Measurements from ENCODE around the gene KRT82. TPM values are rescaled to one million over a fixed set of nuclear protein-coding genes. Genes with fewer than 3 reads are reported as not detected.

The KRT82 gene
- total and polyA plus RNA-seq, 8 donors: not detected

GRCh38 chr12:52399756-52400155, 6.4 kb downstream of the KRT82 start:
- peaks cover 0 to 45% of the 10 kb centered on the region in 2 donors for H3K27me3 ChIP-seq
- no peak overlapping the region for H3K4me3 ChIP-seq
- H3K27ac ChIP-seq: no peak overlapping the region
- no peaks in the 10 kb centered on the region for H3K9me3 ChIP-seq
- DNase-seq: no peak
- no peak for TF ChIP-seq CTCF (IDR thresholded peaks at IDR 0.05)
- H3K4me1 ChIP-seq: no peaks in the 10 kb centered on the region
- no peaks in the 10 kb centered on the region for H3K36me3 ChIP-seq
- no peak for ATAC-seq
- intact Hi-C loops (cut with DNase I): no loop called here

GRCh38 chr12:52398176-52398575, 8.0 kb downstream of the KRT82 start:
- DNase-seq (no peak), ATAC-seq (no peak)
- Histone ChIP-seq H3K9me3 (no peaks in the 10 kb centered on the region), H3K4me3 (no peak overlapping the region), H3K27ac (no peak overlapping the region), H3K27me3 (peaks cover 0 to 45% of the 10 kb centered on the region in 2 donors), H3K4me1 (no peaks in the 10 kb centered on the region), H3K36me3 (no peaks in the 10 kb centered on the region)
- intact Hi-C loops (cut with DNase I): no loop called here
- TF ChIP-seq CTCF (IDR thresholded peaks at IDR 0.05): no peak

- ATAC-seq: no peak
- H3K4me3 ChIP-seq: no peak overlapping the region
- H3K27ac ChIP-seq: no peak overlapping the region
- H3K9me3 ChIP-seq: no peaks in the 10 kb centered on the region
- no peaks in the 10 kb centered on the region for H3K4me1 ChIP-seq
- peak in 1 of 4 donors; percentile 8 for DNase-seq
- no peak for TF ChIP-seq CTCF (IDR thresholded peaks at IDR 0.05)
- H3K27me3 ChIP-seq: peaks cover 0 to 46% of the 10 kb centered on the region in 2 donors
- H3K36me3 ChIP-seq: no peaks in the 10 kb centered on the region
- intact Hi-C loops (cut with DNase I): no loop called here
These were observed 9.5 kb downstream of the KRT82 start for GRCh38 chr12:52396656-52397055.

GRCh38 chr12:52395761-52396434, 10.2 kb downstream of the KRT82 start:
- DNase-seq (peak in 2 of 4 donors; percentile 27 to 68), ATAC-seq (peak; percentile 21)
- Histone ChIP-seq H3K4me1 (no peaks in the 10 kb centered on the region), H3K27me3 (peaks cover 0 to 53% of the 10 kb centered on the region in 2 donors), H3K9me3 (no peaks in the 10 kb centered on the region), H3K27ac (no peak overlapping the region), H3K36me3 (no peaks in the 10 kb centered on the region), H3K4me3 (no peak overlapping the region)
- peak in 1 of 2 donors; percentile 11 for TF ChIP-seq CTCF (IDR thresholded peaks at IDR 0.05)
- intact Hi-C loops (cut with DNase I): no loop called here

- no peak overlapping the region for H3K4me3 ChIP-seq
- H3K27me3 ChIP-seq: peaks cover 0 to 59% of the 10 kb centered on the region in 2 donors
- no peaks in the 10 kb centered on the region for H3K9me3 ChIP-seq
- no peak for TF ChIP-seq CTCF (IDR thresholded peaks at IDR 0.05)
- no peaks in the 10 kb centered on the region for H3K4me1 ChIP-seq
- no peak for ATAC-seq
- no peaks in the 10 kb centered on the region for H3K36me3 ChIP-seq
- intact Hi-C loops (cut with DNase I): no loop called here
- DNase-seq: no peak
- H3K27ac ChIP-seq: no peak overlapping the region
These were observed 11.2 kb downstream of the KRT82 start for GRCh38 chr12:52394836-52395405.

All from left lung (tissue), 10 donors.